GM12873 (cell line): ENCODE results near the gene AP1G2.

ENCODE experiments used
- TF ChIP-seq, protein P1 (sequence below): IDR thresholded peaks from 2 replicates; pipeline ENCODE4 v1.5.1; 2012; ENCODE audit warnings: low read depth, mild to moderate bottlenecking, moderate library complexity, low read length, control low read depth; ENCODE audit not compliant: insufficient read depth; ENCODE audit errors: missing control alignments

AP1G2 gene

GRCh38 chr14:23603103-23603502 is 35.5 kb upstream of the AP1G2 start:
- TF ChIP-seq, protein P1, sequence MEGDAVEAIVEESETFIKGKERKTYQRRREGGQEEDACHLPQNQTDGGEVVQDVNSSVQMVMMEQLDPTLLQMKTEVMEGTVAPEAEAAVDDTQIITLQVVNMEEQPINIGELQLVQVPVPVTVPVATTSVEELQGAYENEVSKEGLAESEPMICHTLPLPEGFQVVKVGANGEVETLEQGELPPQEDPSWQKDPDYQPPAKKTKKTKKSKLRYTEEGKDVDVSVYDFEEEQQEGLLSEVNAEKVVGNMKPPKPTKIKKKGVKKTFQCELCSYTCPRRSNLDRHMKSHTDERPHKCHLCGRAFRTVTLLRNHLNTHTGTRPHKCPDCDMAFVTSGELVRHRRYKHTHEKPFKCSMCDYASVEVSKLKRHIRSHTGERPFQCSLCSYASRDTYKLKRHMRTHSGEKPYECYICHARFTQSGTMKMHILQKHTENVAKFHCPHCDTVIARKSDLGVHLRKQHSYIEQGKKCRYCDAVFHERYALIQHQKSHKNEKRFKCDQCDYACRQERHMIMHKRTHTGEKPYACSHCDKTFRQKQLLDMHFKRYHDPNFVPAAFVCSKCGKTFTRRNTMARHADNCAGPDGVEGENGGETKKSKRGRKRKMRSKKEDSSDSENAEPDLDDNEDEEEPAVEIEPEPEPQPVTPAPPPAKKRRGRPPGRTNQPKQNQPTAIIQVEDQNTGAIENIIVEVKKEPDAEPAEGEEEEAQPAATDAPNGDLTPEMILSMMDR = no peak

GRCh38 chr14:23602181-23603095 is 34.8 kb upstream of the AP1G2 start:
- TF ChIP-seq, protein P1 = no peak

DNA sequence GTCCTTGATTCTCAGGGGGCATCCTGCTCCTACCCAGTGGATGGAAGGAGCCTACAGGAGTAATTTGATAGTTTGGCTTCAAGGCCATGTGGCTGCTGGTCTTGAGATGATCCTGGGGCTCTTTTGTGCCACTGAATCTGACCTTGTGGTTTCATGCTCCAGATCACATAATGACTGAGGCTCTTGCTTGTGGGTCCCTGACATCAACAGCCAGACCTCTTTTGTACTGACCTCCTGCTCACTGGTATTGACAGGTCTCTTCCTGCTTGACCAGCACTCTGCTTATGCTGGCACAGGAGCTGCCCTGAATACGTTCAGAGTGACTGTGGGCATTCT is 34.2 kb upstream of the AP1G2 start:
- TF ChIP-seq, protein P1 = no peak

GRCh38 chr14:23601424-23601823 is 33.8 kb upstream of the AP1G2 start:
- TF ChIP-seq, protein P1 = no peak

- TF ChIP-seq, protein P1 = no peak
These were observed 33.2 kb upstream of the AP1G2 start for GRCh38 chr14:23600806-23601205.

DNA sequence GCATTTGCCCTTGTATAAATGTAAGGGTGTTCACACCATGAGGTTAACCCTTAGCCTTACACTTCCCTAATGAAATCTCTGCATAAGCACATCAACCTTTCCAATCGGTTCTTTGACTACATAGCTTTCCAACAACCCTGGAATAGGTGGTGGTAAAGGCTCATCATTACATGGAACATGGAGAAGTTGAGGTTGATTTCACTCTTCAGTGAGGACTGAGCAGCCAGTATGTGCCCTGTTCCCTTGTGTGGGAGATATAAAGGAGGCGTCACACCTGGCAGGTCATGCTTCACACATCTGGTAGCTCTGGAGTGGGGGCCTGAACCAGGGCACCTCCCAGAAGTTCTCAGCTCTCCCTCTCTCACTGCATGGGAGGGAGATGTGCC is 32.7 kb upstream of the AP1G2 start:
- TF ChIP-seq, protein P1 = no peak

DNA sequence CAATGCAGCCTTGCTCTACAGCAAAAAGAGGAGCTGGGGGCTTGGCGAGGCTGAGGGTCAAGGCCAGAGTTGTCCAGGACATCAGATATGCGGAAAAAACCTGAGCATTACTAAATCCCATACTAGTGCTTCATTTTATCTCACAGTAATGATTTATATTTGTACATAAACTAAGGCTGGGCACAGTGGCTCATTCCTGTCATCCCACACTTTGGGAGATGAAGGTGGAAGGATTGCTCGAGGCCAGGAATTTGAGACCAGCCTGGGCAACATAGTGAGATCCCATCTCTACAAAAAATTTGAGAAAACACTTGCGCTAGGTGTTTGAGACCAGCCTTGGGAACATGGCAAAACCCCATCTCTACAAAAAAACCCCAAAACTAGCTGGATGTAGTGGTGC is 22.6 kb upstream of the AP1G2 start:
- TF ChIP-seq, protein P1 = no peak
